PC-3 (cell line): ENCODE measurements around the gene HDAC9. TPM values are rescaled to one million over a fixed set of nuclear protein-coding genes. Genes with fewer than 3 reads are reported as not detected.
A peak's percentile ranks its signal among the peaks of the same experiment; 100 is the strongest.

Experiments
- ATAC-seq: fragments of 200-7000 bp; cut with Tn5 transposase; 2 replicates; pipeline ENCODE4 v1.9.1; 2020; ENCODE audit warnings: mild to moderate bottlenecking, moderate library complexity
- BruUV-seq: library from RNA; stranded (reverse); fragments of 400-500 nt; replicated peaks from 2 replicates; lab custom pipeline; 2021; lab: Mats Ljungman, UMichigan
- CTCF ChIA-PET: fragments of 300-600 bp; sonication (Branson Sonifier 250); formaldehyde crosslinking; loops from one replicate; lab custom pipeline; 2022; ENCODE audit warnings: antibody characterized with exemption; lab: Charles Lee
- POLR2A ChIA-PET: fragments of 300-600 bp; sonication (Branson Sonifier 250); formaldehyde crosslinking; loops from one replicate; lab custom pipeline; 2022; ENCODE audit warnings: antibody characterized with exemption; ENCODE audit not compliant: unreplicated experiment; lab: Charles Lee
- DNase-seq: peaks from one replicate; pipeline ENCODE4 v3.0.0-alpha.2; 2015
- H2AFZ ChIP-seq: fragments of 300-600 bp; sonication (generic); 2 replicates; pipeline ENCODE4 v1.6.0; 2016; ENCODE audit warnings: antibody characterized with exemption, low read length
- H3F3A ChIP-seq: fragments of 300-600 bp; sonication (generic); one replicate; pipeline ENCODE4 v1.6.0; 2017; ENCODE audit warnings: antibody characterized with exemption, low read length, control low read depth, mild to moderate bottlenecking; ENCODE audit not compliant: unreplicated experiment
- H3K27ac ChIP-seq: fragments of 300-600 bp; sonication (generic); 2 replicates; pipeline ENCODE4 v1.5.1; 2016; ENCODE audit warnings: mild to moderate bottlenecking, low read length
- H3K27me3 ChIP-seq: fragments of 300-600 bp; sonication (generic); 2 replicates; pipeline ENCODE4 v1.6.1; 2016; ENCODE audit warnings: low read length, mixed read lengths
- H3K36me3 ChIP-seq: fragments of 300-600 bp; sonication (generic); 2 replicates; pipeline ENCODE4 v1.6.1; 2016; ENCODE audit warnings: low read depth, mixed run types, low read length, mixed read lengths
- H3K4me1 ChIP-seq: fragments of 300-600 bp; sonication (generic); 2 replicates; pipeline ENCODE4 v1.5.1; 2016; ENCODE audit warnings: low read length; ENCODE audit not compliant: insufficient read depth
- H3K4me2 ChIP-seq: fragments of 300-600 bp; sonication (generic); 2 replicates; pipeline ENCODE4 v1.6.0; 2016; ENCODE audit warnings: low read length
- H3K4me3 ChIP-seq: fragments of 300-600 bp; sonication (generic); 2 replicates; pipeline ENCODE4 v1.5.1; 2016; ENCODE audit warnings: mild to moderate bottlenecking, low read length, mixed read lengths
- H3K79me2 ChIP-seq: fragments of 300-600 bp; sonication (generic); 2 replicates; pipeline ENCODE4 v1.6.1; 2017; ENCODE audit warnings: low read length, mixed read lengths
- H3K9ac ChIP-seq: fragments of 300-600 bp; sonication (generic); 2 replicates; pipeline ENCODE4 v1.6.0; 2016; ENCODE audit warnings: mild to moderate bottlenecking, low read length
- H3K9me2 ChIP-seq: fragments of 300-600 bp; sonication (generic); replicated peaks from 2 replicates; pipeline ENCODE4 v1.6.1; 2016; ENCODE audit warnings: mixed run types, low read length, mixed read lengths
- H3K9me3 ChIP-seq: fragments of 300-600 bp; sonication (generic); 2 replicates; pipeline ENCODE4 v1.6.1; 2016; ENCODE audit warnings: low read length, mixed read lengths
- H4K20me1 ChIP-seq: fragments of 300-600 bp; sonication (generic); 2 replicates; pipeline ENCODE4 v1.6.1; 2016; ENCODE audit warnings: low read length, mixed read lengths
- EZH2 ChIP-seq: fragments of 300-600 bp; sonication (generic); IDR thresholded peaks from one replicate; pipeline ENCODE4 v1.6.1; 2017; ENCODE audit warnings: antibody characterized with exemption, mild to moderate bottlenecking, low read length; ENCODE audit not compliant: unreplicated experiment
- EZH2phosphoT487 ChIP-seq: fragments of 300-600 bp; sonication (generic); IDR thresholded peaks from 2 replicates; pipeline ENCODE4 v1.6.1; 2018; ENCODE audit warnings: mild to moderate bottlenecking, antibody characterized with exemption, low read length, borderline replicate concordance
- intact Hi-C: fragments of 100-400 bp; cut with micrococcal nuclease; formaldehyde crosslinking; loops from 2 replicates; pipeline ENCODE4 v1.9.0; 2023
- total RNA-seq: library from RNA; depleted of rRNA; stranded (reverse); fragments of >200 nt; gene quantifications from 2 replicates; pipeline ENCODE4 v1.2.3, GENCODE V29; 2014
- TF ChIP-seq, protein P1 (sequence below): fragments of 300-600 bp; sonication (generic); conservative IDR thresholded peaks from 2 replicates; pipeline ENCODE4 v1.5.1; 2017; ENCODE audit warnings: antibody characterized with exemption, low read depth, mild to moderate bottlenecking, low read length

HDAC9 gene
- total RNA-seq, 1 experiment from 2014 or later = 7.8 TPM

DNA sequence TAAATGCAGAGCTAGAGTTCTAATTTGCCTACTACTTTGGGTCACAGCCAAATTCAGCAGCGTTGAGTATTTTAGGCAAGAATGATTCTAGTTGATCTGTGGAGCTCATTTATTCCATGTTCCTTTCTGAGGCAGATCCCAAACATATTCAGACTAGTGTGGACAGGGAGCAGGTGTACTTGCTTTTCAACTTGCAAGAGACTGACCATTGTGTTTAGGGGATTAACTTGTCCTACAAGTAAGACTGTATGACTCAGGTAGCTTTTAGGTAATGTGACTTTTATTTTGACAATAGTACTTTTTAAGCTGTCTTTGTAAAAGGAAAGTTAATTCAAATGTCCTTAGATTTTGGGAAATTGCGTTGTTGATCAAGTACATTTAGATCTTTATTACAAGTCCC lies 336.4 kb downstream of the HDAC9 start:
- no peaks in the 10 kb centered on the region for H3K27me3 ChIP-seq
- no peaks in the 10 kb centered on the region for H3F3A ChIP-seq
- H3K36me3 ChIP-seq = no peaks in the 10 kb centered on the region
- BruUV-seq = no TSS peak
- no peaks in the 10 kb centered on the region for H3K79me2 ChIP-seq
- ChIA-PET CTCF (no interaction called here), POLR2A (interaction anchor here (0.6 kb wide), 1 partner anchor 268 kb away, joined by 3 read pairs; no protein-coding TSS in a partner anchor)
- H4K20me1 ChIP-seq = no peaks in the 10 kb centered on the region
- no peak overlapping the region for H3K4me2 ChIP-seq
- no peaks in the 10 kb centered on the region for H3K9me2 ChIP-seq
- no peak overlapping the region for H3K9ac ChIP-seq
- no peak overlapping the region for H3K4me3 ChIP-seq
- ATAC-seq = peak; percentile 62; the same call in 1 of the 2 replicates
- H2AFZ ChIP-seq = no peak overlapping the region
- TF ChIP-seq EZH2 (no peak), EZH2phosphoT487 (no peak)
- TF ChIP-seq, protein P1, sequence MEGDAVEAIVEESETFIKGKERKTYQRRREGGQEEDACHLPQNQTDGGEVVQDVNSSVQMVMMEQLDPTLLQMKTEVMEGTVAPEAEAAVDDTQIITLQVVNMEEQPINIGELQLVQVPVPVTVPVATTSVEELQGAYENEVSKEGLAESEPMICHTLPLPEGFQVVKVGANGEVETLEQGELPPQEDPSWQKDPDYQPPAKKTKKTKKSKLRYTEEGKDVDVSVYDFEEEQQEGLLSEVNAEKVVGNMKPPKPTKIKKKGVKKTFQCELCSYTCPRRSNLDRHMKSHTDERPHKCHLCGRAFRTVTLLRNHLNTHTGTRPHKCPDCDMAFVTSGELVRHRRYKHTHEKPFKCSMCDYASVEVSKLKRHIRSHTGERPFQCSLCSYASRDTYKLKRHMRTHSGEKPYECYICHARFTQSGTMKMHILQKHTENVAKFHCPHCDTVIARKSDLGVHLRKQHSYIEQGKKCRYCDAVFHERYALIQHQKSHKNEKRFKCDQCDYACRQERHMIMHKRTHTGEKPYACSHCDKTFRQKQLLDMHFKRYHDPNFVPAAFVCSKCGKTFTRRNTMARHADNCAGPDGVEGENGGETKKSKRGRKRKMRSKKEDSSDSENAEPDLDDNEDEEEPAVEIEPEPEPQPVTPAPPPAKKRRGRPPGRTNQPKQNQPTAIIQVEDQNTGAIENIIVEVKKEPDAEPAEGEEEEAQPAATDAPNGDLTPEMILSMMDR = no peak
- H3K9me3 ChIP-seq = no peaks in the 10 kb centered on the region
- intact Hi-C loops = no loop called here
- H3K27ac ChIP-seq = no peak overlapping the region
- H3K4me1 ChIP-seq = peaks cover 15% of the 10 kb centered on the region
- DNase-seq = peak; percentile 44

DNA sequence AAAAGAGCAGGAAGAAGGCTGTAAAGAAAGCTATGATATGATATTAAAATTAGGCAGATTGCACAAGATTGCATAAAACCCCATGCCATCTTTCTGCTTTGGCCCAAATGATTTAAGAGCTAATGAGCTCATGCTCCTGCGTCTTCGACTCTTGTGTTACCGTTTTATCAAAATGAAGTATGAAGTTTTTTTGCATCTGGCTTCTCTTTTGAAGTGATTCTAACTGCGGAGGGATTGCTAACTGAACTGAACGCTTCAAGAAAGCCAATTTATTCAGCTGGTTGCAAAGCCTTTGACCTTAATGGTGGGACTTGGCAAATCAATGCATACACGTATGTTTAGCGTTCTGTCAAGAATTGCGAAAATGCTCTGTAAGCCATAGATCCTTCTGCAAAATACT lies 339.0 kb downstream of the HDAC9 start:
- no peaks in the 10 kb centered on the region for H3F3A ChIP-seq
- H3K4me3 ChIP-seq = no peak overlapping the region
- no peaks in the 10 kb centered on the region for H3K36me3 ChIP-seq
- TF ChIP-seq EZH2 = no peak
- TF ChIP-seq EZH2phosphoT487 = no peak
- TF ChIP-seq, protein P1 = no peak
- H3K4me1 ChIP-seq = peaks cover 8% of the 10 kb centered on the region
- H3K9ac ChIP-seq = no peak overlapping the region
- ChIA-PET CTCF (no interaction called here), POLR2A (no interaction called here)
- H3K4me2 ChIP-seq = no peak overlapping the region
- no peaks in the 10 kb centered on the region for H3K79me2 ChIP-seq
- no peaks in the 10 kb centered on the region for H3K9me3 ChIP-seq
- ATAC-seq (no peak), DNase-seq (no peak)
- no peaks in the 10 kb centered on the region for H3K9me2 ChIP-seq
- no peak overlapping the region for H2AFZ ChIP-seq
- H3K27ac ChIP-seq = no peak overlapping the region
- no TSS peak for BruUV-seq
- intact Hi-C loops = no loop called here
- H4K20me1 ChIP-seq = no peaks in the 10 kb centered on the region
- H3K27me3 ChIP-seq = no peaks in the 10 kb centered on the region

DNA sequence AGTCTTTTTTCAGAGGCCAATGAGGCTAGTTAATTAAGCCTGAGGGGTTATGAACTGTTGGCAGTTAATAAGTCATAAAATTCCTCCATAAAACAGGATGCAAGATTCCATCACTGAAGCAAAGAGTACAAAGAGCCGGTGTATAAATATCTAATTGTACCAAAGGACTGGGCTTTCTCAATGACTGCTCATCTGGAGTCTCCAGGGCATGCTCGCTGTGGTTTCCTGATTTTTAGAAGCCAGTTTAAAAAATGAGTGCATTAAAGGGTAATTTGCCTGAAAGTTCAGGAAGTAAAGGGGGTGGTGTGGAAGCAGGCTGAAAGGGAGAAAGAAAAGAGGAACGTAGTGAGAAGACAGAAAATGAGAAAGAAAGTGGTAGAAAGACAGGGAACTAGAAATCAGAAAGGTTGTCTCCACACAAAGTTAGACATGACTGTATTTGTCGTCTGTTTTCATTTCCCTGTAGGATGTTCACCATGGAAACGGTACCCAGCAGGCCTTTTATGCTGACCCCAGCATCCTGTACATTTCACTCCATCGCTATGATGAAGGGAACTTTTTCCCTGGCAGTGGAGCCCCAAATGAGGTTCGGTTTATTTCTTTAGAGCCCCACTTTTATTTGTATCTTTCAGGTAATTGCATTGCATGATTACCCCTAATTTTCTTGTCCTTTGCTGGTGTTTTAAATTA lies 339.6 kb downstream of the HDAC9 start:
- ChIA-PET POLR2A (no interaction called here), CTCF (no interaction called here)
- no peak overlapping the region for H3K9ac ChIP-seq
- no peaks in the 10 kb centered on the region for H3F3A ChIP-seq
- DNase-seq = no peak
- H3K9me2 ChIP-seq = no peaks in the 10 kb centered on the region
- H3K4me3 ChIP-seq = no peak overlapping the region
- H4K20me1 ChIP-seq = no peaks in the 10 kb centered on the region
- H3K36me3 ChIP-seq = no peaks in the 10 kb centered on the region
- no peak overlapping the region for H2AFZ ChIP-seq
- TF ChIP-seq, protein P1 = no peak
- TF ChIP-seq EZH2 (no peak), EZH2phosphoT487 (no peak)
- ATAC-seq = no peak
- no peak overlapping the region for H3K27ac ChIP-seq
- no peaks in the 10 kb centered on the region for H3K9me3 ChIP-seq
- no peaks in the 10 kb centered on the region for H3K27me3 ChIP-seq
- BruUV-seq = no TSS peak
- no peaks in the 10 kb centered on the region for H3K79me2 ChIP-seq
- no peak overlapping the region for H3K4me2 ChIP-seq
- H3K4me1 ChIP-seq = peaks cover 8% of the 10 kb centered on the region
- intact Hi-C loops = no loop called here
